Fibroblast of the conjunctiva (primary cell): ENCODE measurements around the gene ZNF609.

Experiments used
- DNase-seq: peaks from one replicate; pipeline ENCODE4 v3.0.0-alpha.2; 2010; ENCODE audit warnings: low read depth

ZNF609 gene

GRCh38 chr15:64656508-64656907 is 196.1 kb downstream of the ZNF609 start:
- no peak for DNase-seq

- no peak for DNase-seq
Measured at GRCh38 chr15:64665179-64665578, 204.8 kb downstream of the ZNF609 start.

GRCh38 chr15:64667736-64668161 is 207.4 kb downstream of the ZNF609 start:
- no peak for DNase-seq

DNA sequence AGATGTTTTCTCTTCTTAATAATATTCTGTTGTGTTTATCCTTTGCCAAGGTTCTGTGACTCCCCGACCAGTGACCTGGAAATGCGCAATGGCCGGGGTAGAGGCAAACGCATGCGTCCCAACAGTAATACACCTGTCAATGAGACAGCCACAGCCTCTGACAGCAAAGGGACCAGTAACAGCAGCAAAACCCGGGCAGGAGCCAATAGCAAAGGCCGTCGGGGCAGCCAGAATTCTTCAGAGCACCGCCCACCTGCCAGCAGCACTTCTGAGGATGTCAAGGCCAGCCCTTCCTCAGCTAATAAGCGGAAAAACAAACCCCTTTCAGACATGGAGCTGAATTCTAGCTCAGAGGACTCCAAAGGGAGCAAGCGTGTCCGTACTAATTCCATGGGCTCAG is 213.5 kb downstream of the ZNF609 start:
- DNase-seq = no peak

- DNase-seq = no peak
Measured at GRCh38 chr15:64678126-64678819, 217.9 kb downstream of the ZNF609 start.

DNA sequence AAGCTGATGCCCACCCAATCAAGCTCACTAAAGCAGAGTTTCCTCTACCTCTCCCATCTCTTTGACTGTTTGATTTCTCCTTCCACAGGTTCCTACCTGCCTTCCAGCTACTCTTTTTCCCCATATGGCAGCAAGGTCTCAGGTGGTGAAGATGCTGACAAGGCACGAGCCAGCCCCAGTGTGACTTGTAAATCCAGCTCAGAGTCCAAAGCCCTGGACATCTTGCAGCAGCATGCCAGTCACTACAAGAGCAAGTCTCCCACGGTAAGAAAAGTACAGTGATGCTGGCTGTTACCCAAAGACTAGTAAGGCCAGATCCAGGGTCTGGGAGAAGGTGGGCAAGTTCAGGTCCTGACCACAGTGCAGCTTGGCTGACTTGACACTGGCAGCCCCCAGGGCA is 219.7 kb downstream of the ZNF609 start:
- no peak for DNase-seq

DNA sequence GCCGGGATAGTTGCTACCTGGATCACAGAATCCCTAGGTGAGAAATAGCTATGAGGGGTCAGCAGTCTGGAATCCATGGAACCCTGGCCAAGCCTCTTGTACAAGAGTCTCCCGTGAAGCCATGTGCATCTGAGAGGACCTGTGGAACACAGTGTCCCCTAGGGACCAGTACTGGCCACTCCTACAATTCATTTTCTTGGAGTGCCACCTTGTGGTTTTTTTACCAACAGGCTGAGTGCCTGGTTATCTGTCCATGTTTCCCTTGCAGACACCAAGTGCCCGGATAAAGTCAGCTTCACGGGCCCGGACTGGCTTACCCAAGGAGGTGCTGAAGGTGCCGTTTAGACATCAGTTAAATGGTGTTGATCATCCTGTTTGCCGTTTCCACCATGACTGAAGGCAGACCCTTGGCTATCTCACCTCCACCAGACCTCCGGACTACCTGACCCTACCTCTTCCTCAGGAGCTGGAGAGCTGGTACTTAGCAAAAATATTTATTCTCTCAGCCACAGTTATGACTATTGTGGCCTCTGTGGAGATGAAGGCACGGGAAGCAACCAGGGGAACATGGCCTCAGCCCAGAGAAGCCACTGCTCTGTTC is 221.1 kb downstream of the ZNF609 start:
- peak; percentile 47 for DNase-seq

DNA sequence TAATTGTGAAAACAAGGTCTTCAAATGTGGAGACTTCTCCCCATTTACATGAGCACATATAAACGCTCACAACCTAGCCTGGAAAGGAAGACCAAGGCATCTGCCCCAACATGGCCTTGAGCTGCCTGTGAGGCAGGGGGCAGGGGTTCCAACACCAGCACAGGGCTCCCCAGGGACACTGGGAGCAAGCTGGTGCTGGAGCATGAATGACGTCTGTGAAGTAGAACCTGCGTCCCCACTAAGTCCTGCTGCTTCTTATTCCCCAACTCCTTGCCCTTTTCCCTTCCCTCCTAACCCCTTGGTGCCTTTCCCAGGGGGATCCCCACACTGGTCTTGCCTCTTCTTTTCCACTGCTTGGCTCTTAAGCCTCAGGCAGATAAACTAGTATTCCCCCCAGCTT is 221.9 kb downstream of the ZNF609 start:
- DNase-seq = no peak

- no peak for DNase-seq
Measured at GRCh38 chr15:64683378-64683777, 223.0 kb downstream of the ZNF609 start.

GRCh38 chr15:64685230-64685888 is 225.0 kb downstream of the ZNF609 start:
- DNase-seq = no peak

GRCh38 chr15:64686130-64686735 is 225.9 kb downstream of the ZNF609 start:
- DNase-seq = peak; percentile 53

DNA sequence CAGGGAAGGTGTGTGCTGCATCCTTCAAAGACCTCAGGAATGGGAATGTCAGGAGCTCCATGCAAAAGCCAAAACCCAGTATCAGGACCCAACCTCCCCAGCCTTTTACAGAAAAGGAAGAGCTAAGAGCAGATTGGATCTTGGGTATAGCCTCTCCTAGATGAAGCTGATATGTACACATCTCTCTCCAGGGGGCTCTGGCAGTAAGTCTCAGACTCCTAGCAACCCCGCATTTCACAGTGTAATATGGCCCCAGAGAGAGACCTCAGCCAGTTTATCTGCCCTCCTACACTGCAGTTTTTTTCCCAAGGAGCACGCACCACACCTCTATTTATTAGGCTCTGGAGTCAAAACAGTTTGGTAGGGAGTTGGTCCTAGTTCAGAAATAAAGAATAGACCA is 226.8 kb downstream of the ZNF609 start:
- DNase-seq = no peak

GRCh38 chr15:64687688-64688087 is 227.3 kb downstream of the ZNF609 start:
- DNase-seq = no peak

DNA sequence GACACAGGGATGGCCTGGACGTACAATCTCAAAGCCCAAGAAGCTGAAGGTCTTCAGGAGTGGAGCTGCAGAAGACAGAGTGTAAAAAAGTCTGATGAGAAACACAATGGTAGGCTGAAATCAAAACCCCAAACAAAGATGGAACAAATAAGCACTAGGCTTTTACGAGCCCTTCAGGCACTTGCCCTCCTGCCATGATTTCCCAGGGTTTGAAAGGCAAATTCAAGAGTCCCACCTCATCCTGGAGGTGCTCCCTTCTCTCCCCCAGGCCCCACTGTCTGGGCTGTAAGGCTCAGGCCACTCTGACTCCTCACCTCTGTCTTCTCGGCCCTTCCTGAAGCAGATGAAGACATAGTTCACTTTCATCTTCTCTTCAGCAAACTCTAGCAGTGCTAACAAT is 228.4 kb downstream of the ZNF609 start:
- DNase-seq = no peak

DNA sequence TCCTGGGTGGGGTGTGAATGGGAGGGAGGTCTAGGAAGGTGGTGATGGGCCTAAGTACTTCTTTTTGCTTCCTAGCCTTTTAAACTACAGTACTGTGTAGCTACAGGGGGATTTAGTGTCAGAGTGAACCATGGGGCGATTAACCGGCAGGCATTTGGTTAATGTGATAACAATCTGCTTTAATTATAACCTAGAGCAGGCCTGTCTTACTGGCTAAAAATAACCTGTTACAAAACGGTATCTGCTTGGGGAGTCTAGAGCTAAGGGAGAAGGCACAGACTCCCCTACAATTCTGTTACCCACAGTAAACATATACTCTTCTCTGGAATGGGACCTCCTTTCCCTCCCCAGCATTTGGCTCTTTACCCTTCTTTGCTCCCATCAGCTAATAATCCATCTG is 229.6 kb downstream of the ZNF609 start:
- no peak for DNase-seq

- no peak for DNase-seq
Measured at GRCh38 chr15:64690578-64691296, 230.4 kb downstream of the ZNF609 start.

- no peak for DNase-seq
Measured at GRCh38 chr15:64691896-64692565, 231.7 kb downstream of the ZNF609 start.

DNA sequence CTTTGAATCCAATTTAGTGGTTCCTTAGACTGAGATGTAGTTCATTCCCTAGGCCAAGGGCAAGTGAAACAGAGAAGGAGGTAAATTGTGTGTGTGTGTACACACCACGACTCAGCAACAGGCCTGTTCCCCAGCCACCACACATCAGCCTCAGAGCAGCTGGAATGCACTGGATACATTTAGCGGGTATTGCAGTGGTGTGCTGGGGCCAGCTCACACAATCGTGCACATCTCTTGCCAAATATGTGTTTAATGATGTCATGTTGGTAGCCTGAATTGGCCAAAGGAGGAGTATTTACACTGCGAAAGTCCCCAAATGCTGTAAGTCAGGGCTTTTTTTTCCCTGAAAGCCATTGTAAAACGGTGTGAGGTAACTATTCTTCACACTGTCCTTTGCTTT is 232.8 kb downstream of the ZNF609 start:
- peak; percentile 75 for DNase-seq

- DNase-seq = no peak
Measured at GRCh38 chr15:64694816-64695215, 234.4 kb downstream of the ZNF609 start.

- no peak for DNase-seq
Measured at GRCh38 chr15:64695561-64695992, 235.2 kb downstream of the ZNF609 start.

DNA sequence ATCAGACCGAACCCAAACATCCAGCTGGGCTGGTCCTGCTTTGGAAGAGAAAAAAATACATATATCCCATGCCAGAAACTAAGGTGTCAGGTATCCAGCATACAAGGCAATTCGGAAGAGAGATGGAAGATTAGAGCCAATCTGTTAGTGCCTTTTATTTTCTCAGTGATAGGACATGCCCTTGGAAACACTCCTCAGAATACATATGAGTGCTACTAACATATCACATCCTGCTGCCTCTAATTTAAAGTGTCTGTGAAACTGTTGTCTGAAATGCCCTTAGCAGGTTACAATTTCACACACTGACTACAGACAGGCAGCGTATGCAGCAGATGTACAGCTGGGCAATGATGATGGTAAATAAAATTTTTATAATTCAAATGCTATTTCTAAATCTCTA is 236.1 kb downstream of the ZNF609 start:
- no peak for DNase-seq

DNA sequence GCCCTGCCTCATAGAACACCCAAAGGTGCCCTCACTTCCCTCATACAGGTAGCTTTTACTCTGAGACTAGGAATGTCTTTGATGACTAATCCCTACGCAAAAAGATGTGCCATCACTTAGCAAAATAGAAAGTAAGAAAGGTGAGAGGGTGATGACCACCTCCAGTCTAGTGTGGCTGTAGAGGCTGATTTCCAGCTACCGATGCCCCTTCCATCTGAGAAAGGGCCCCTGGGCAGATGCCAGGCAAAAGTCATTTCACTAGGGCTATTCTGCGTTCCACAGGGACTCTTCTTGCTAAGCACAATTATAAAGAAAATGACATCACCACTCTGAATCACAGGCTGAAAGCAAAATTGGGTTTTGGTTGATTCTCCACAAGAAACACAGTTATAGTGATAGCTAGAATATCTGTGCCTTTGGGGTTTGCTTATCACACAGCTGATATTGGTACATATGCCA is 237.6 kb downstream of the ZNF609 start:
- no peak for DNase-seq
